Spinal cord (tissue), 10 donors: ENCODE measurements around the gene POLR3G. TPM values are rescaled to one million over a fixed set of nuclear protein-coding genes. Genes with fewer than 3 reads are reported as not detected.

Experiments used
- DNase-seq, 6 donors: peaks; one replicate each; pipeline versions ENCODE4 v3.0.0 to v3.0.0-alpha.2; 2013 to 2015; ENCODE audit warnings: low spot score in 6 of 6, low read depth in 4 of 6
- H3K27ac ChIP-seq: one replicate; pipeline ENCODE4 v1.5.1; 2013; ENCODE audit warnings: low read depth, low read length, control low read depth
- H3K27me3 ChIP-seq: one replicate; pipeline ENCODE4 v1.6.1; 2013; ENCODE audit warnings: low read length; ENCODE audit not compliant: control insufficient read depth, insufficient read depth
- H3K36me3 ChIP-seq: one replicate; pipeline ENCODE4 v1.6.1; 2013; ENCODE audit warnings: low read length; ENCODE audit not compliant: control insufficient read depth, insufficient read depth
- H3K4me1 ChIP-seq: one replicate; pipeline ENCODE4 v1.6.1; 2013; ENCODE audit warnings: low read length; ENCODE audit not compliant: control insufficient read depth, insufficient read depth
- H3K4me3 ChIP-seq: one replicate; pipeline ENCODE4 v1.5.1; 2013; ENCODE audit warnings: low read depth, low read length, control low read depth
- H3K9me3 ChIP-seq: one replicate; pipeline ENCODE4 v1.6.1; 2013; ENCODE audit warnings: low read length; ENCODE audit not compliant: control insufficient read depth, insufficient read depth
- WGBS: methylation state at CpG from one replicate; pipeline ENCODE4 v1.1.5; 2013; ENCODE audit warnings: missing lambda C conversion rate; ENCODE audit not compliant: insufficient coverage; 5-methylcytosine and 5-hydroxymethylcytosine counted together
- polyA plus RNA-seq, 2 donors: library from polyadenylated mRNA; unstranded; fragments of 120-200 nt; gene quantifications; one replicate each; pipeline ENCODE4 v1.2.1, GENCODE V29; 2013; ENCODE audit not compliant: insufficient read length in 2 of 2
- total RNA-seq, 2 donors: library from RNA; depleted of rRNA in 1 of 2; stranded (reverse); fragments of 120-200 nt in 1 of 2; fragments of >200 nt in 1 of 2; gene quantifications; one replicate each; pipeline versions ENCODE4 v1.2.3 to v1.2.4, GENCODE V29; 2013 to 2014
- donor health status: healthy.

POLR3G gene
- total and polyA plus RNA-seq, 4 donors, result 3.0 to 6.1 (median 4.2) TPM

DNA sequence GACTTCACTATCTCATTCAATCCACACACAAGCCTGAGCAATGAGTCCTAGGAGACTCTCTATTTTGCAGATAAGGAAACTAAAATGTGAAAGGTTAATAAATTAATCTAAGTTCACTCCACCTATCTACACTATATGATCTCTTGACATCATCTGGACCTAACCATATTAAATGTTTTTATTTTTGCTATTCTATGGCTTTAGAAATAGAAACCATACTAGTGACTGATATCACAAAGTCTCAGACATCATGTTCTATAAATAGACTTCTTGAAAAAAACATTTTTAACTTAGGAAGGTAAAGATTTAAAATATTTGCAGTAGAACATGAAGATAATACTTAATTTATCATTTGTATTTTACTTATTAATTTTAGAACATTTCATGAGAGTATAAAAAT lies 74.6 kb downstream of the POLR3G start:
- Histone ChIP-seq H3K9me3 (no peaks in the 10 kb centered on the region), H3K27me3 (no peaks in the 10 kb centered on the region), H3K36me3 (no peaks in the 10 kb centered on the region), H3K4me3 (no peak overlapping the region), H3K27ac (no peak overlapping the region), H3K4me1 (no peaks in the 10 kb centered on the region)
- no peak for DNase-seq

DNA sequence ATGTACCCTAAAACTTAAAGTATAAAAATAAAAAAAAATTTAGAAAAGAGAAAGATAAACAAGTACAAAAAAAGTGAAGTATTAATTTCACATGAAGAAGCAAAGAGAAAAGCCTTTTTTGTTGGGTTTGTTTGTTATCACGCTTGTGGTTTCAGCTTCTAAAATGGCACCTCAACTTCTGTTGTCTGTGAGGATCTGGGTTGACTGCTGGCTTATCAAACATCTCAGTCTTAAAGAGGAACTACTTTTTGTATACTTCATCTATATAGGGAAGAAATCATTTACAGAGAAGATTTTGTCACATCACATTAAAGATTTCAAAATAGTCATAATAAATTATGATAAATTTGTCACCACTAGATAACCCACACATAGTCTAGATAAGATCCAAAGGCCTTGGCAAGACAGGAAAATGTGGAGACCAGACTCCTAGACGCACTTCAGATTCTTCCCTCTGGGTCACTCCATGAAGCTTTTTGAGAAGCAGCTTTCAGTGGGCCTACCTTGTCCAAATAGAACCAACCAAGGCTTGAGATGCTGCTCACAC lies 75.1 kb downstream of the POLR3G start:
- H3K4me3 ChIP-seq, result no peak overlapping the region
- no peaks in the 10 kb centered on the region for H3K9me3 ChIP-seq
- no peaks in the 10 kb centered on the region for H3K36me3 ChIP-seq
- no peak overlapping the region for H3K27ac ChIP-seq
- WGBS, result no CpG with 5 or more reads among the region's 2 CpGs
- H3K4me1 ChIP-seq, result no peaks in the 10 kb centered on the region
- DNase-seq, result no peak
- H3K27me3 ChIP-seq, result no peaks in the 10 kb centered on the region

- H3K4me1 ChIP-seq, result no peaks in the 10 kb centered on the region
- DNase-seq, result no peak
- H3K9me3 ChIP-seq, result no peaks in the 10 kb centered on the region
- H3K27me3 ChIP-seq, result no peaks in the 10 kb centered on the region
- H3K4me3 ChIP-seq, result no peak overlapping the region
- no peak overlapping the region for H3K27ac ChIP-seq
- 100% methylated on average over 2 of the region's 3 CpGs for WGBS
- H3K36me3 ChIP-seq, result no peaks in the 10 kb centered on the region
These were observed 76.3 kb downstream of the POLR3G start for GRCh38 chr5:90550963-90551362.

- DNase-seq, result no peak
- no peaks in the 10 kb centered on the region for H3K27me3 ChIP-seq
- no peaks in the 10 kb centered on the region for H3K36me3 ChIP-seq
- H3K4me3 ChIP-seq, result no peak overlapping the region
- no peaks in the 10 kb centered on the region for H3K9me3 ChIP-seq
- H3K4me1 ChIP-seq, result no peaks in the 10 kb centered on the region
- 85% methylated on average over 5 of the region's 5 CpGs for WGBS
- no peak overlapping the region for H3K27ac ChIP-seq
These were observed 76.7 kb downstream of the POLR3G start for GRCh38 chr5:90551376-90551775.

DNA sequence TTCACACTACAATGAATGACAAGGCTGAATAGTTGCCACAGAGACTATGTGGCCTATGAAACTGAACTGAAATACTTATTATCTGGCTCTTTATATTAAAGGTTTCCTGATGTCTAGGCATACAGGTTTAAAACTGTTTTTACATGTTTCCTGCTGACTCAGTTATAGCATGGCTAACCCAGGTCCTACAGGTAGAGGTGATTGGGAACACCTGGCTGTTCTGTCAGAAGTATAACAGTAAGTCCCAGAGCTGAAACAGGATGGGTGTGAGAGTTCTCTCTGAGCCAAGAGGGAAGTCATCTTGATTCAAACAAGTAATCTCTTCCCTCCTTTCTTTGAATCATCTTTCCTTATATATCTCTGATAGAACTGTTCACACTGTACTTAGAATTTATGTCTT lies 79.0 kb downstream of the POLR3G start:
- Histone ChIP-seq H3K27ac (no peak overlapping the region), H3K4me3 (no peak overlapping the region), H3K27me3 (peaks cover 8% of the 10 kb centered on the region), H3K4me1 (peaks cover 6% of the 10 kb centered on the region), H3K36me3 (no peaks in the 10 kb centered on the region), H3K9me3 (no peaks in the 10 kb centered on the region)
- DNase-seq, result no peak

GRCh38 chr5:90554358-90555006 lies 79.8 kb downstream of the POLR3G start:
- H3K4me1 ChIP-seq, result peaks cover 6% of the 10 kb centered on the region
- no peak overlapping the region for H3K27ac ChIP-seq
- H3K27me3 ChIP-seq, result peaks cover 9% of the 10 kb centered on the region
- no peaks in the 10 kb centered on the region for H3K9me3 ChIP-seq
- no peaks in the 10 kb centered on the region for H3K36me3 ChIP-seq
- DNase-seq, result peak in 1 of 6 donors; percentile 1
- H3K4me3 ChIP-seq, result no peak overlapping the region
- 84% methylated on average over 2 of the region's 4 CpGs for WGBS

- Histone ChIP-seq H3K4me1 (peaks cover 6% of the 10 kb centered on the region), H3K9me3 (no peaks in the 10 kb centered on the region)
- no peak for DNase-seq
These were observed 81.0 kb downstream of the POLR3G start for GRCh38 chr5:90555666-90556065.

DNA sequence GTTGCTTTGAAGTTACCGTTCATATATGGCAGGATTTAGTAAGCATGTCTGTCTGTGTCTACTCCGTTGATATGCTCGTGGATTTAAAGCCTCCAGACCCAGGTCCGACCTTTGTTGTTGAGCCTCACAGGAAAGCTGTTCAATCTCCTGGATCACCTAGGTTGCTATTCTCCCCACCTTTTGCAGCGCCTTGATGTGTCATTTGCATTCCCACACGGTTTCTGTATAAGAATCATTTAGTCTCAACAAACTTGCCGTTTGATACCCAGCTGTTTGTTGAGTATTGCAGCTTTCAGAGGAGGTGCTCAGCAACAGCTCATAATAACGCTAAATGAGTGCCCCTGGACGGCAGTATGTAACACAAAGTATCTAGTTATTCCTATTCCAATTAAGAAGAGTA lies 82.7 kb downstream of the POLR3G start:
- H3K9me3 ChIP-seq, result no peaks in the 10 kb centered on the region
- 17% methylated on average over 7 of the region's 9 CpGs for WGBS
- H3K27me3 ChIP-seq, result peaks cover 11% of the 10 kb centered on the region
- no peak overlapping the region for H3K4me3 ChIP-seq
- no peaks in the 10 kb centered on the region for H3K36me3 ChIP-seq
- peaks cover 9% of the 10 kb centered on the region for H3K4me1 ChIP-seq
- peak in 2 of 6 donors; percentile 25 to 87 for DNase-seq
- H3K27ac ChIP-seq, result no peak overlapping the region

More at GRCh38 chr5:90555666-90556065, 81.0 kb downstream of the POLR3G start:
- H3K27me3 ChIP-seq, result peaks cover 11% of the 10 kb centered on the region
- no peak overlapping the region for H3K4me3 ChIP-seq
- H3K36me3 ChIP-seq, result no peaks in the 10 kb centered on the region
- no peak overlapping the region for H3K27ac ChIP-seq

GRCh38 chr5:90557871-90558270 lies 83.2 kb downstream of the POLR3G start:
- H3K4me1 ChIP-seq, result peaks cover 10% of the 10 kb centered on the region
- no peaks in the 10 kb centered on the region for H3K36me3 ChIP-seq
- H3K27me3 ChIP-seq, result peaks cover 11% of the 10 kb centered on the region
- WGBS, result 10% methylated on average over 2 of the region's 3 CpGs
- no peaks in the 10 kb centered on the region for H3K9me3 ChIP-seq
- no peak for DNase-seq
- peak overlapping the region; percentile 63 for H3K27ac ChIP-seq
- H3K4me3 ChIP-seq, result peak overlapping the region; percentile 59
